K562 (cell line): Measurements from ENCODE around the gene NRGN. TPM values are rescaled to one million over a fixed set of nuclear protein-coding genes. Genes with fewer than 3 reads are reported as not detected.

ENCODE experiments used
- DEAF1 ChIP-seq: fragments of 450-650 bp; formaldehyde crosslinking; IDR thresholded peaks from 2 replicates; pipeline ENCODE4 v1.4.0; 2020; ENCODE audit warnings: mild to moderate bottlenecking, moderate library complexity
- GMEB1 ChIP-seq: fragments of 250-450 bp; sonication (Bioruptor Pico); IDR thresholded peaks from 2 replicates; pipeline ENCODE4 v1.4.0; 2020; ENCODE audit warnings: mild to moderate bottlenecking
- NFE2 ChIP-seq: IDR thresholded peaks from 2 replicates; pipeline ENCODE4 v1.6.1; 2014; ENCODE audit warnings: antibody characterized with exemption, low read depth
- SMAD4 ChIP-seq: fragments of 250-450 bp; sonication (Bioruptor Pico); conservative IDR thresholded peaks from 2 replicates; pipeline ENCODE4 v1.8.0; 2021; ENCODE audit warnings: inconsistent platforms, mild to moderate bottlenecking, moderate library complexity
- TOE1 ChIP-seq, 2 experiments: fragments of 450-650 bp in 1 of 2; sonication (generic) in 1 of 2; formaldehyde crosslinking in 1 of 2; IDR thresholded peaks; 2 replicates each; pipeline versions ENCODE4 v1.7.1 to v1.8.0; 2016 to 2022; ENCODE audit warnings: borderline replicate concordance in 2 of 2, mild to moderate bottlenecking in 2 of 2, antibody characterized with exemption in 1 of 2, inconsistent platforms in 1 of 2, low read depth in 1 of 2, missing genetic modification reagents in 1 of 2, moderate library complexity in 1 of 2
- ZFP30 ChIP-seq: fragments of 250-450 bp; sonication (Bioruptor Pico); IDR thresholded peaks from 2 replicates; pipeline ENCODE4 v1.8.0; 2022; ENCODE audit warnings: moderate library complexity, mild to moderate bottlenecking, inconsistent platforms, borderline replicate concordance
- ZNF274 ChIP-seq: IDR thresholded peaks from 2 replicates; pipeline ENCODE4 v1.6.1; 2011; ENCODE audit warnings: low read depth, mild to moderate bottlenecking, low read length, moderate library complexity, borderline replicate concordance
- ZNF511 ChIP-seq: sonication (generic); formaldehyde crosslinking; IDR thresholded peaks from 2 replicates; pipeline ENCODE4 v1.8.0; 2022; ENCODE audit warnings: mild to moderate bottlenecking, missing genetic modification reagents
- ZNF639 ChIP-seq, 2 experiments: fragments of 200-800 bp in 1 of 2; sonication (Bioruptor generic) in 1 of 2; sonication (generic) in 1 of 2; formaldehyde crosslinking in 1 of 2; IDR thresholded peaks in 1 of 2; conservative IDR thresholded peaks in 1 of 2; 2 replicates each; pipeline versions ENCODE4 v1.5.0 to v1.6.1; 2016 to 2020; ENCODE audit warnings: missing compliant biosample characterization in 1 of 2, missing genetic modification characterization in 1 of 2, missing genetic modification reagents in 1 of 2
- ZNF717 ChIP-seq: fragments of 250-450 bp; sonication (Bioruptor Pico); IDR thresholded peaks from 2 replicates; pipeline ENCODE4 v1.5.0; 2021
- polyA plus RNA-seq, 8 experiments: library from polyadenylated mRNA; depleted of rRNA in 4 of 8; stranded (reverse) in 5 of 8; unstranded in 3 of 8; fragments of >200 nt; fragmentation: Nextera tagmentation in 2 of 8; fragmentation: Illumina TruSeq in 1 of 8; extraction: Ambion mirVana in 2 of 8; extraction: Trizol in 1 of 8; gene quantifications; 2 replicates each; pipeline versions ENCODE4 v1.2.1 to v1.2.3, GENCODE V29; 2011 to 2014; ENCODE audit warnings: inconsistent platforms in 1 of 8, missing spikeins in 1 of 8
- total RNA-seq, 7 experiments: library from RNA; depleted of rRNA in 6 of 7; stranded (reverse); fragments of >200 nt in 6 of 7; fragmentation: Illumina TruSeq in 2 of 7; extraction: Trizol in 2 of 7; gene quantifications; 2 replicates each; pipeline versions ENCODE4 v1.2.1 to v1.2.3, GENCODE V29; 2011 to 2021; ENCODE audit warnings: low replicate concordance in 1 of 7

Gene NRGN
- total and polyA plus RNA-seq, 9 of the 15 experiments (the other 6 are each of a cell fraction or from before 2014, with no cell fraction given): 0.29 to 7.8 (median 3.5) TPM; not detected in 2

GRCh38 chr11:124763156-124763947, 23.6 kb downstream of the NRGN start (continued):
- no peak for TF ChIP-seq NFE2
- TF ChIP-seq ZNF639 (CRISPR knock-in tag; conservative IDR thresholded peaks at IDR 0.05 in 1 of 2, IDR thresholded peaks at IDR 0.05 in 1 of 2): no peak
- TF ChIP-seq DEAF1 (CRISPR knock-in tag): 0 out of 2 replicates have a peak, but pooled peaks have one; percentile 26
- no peak for TF ChIP-seq SMAD4 (CRISPR knock-in tag)
- TF ChIP-seq ZNF717 (CRISPR knock-in tag): no peak
- 0 out of 2 replicates have a peak, but pooled peaks have one; percentile 26 for TF ChIP-seq TOE1 (IDR thresholded peaks at IDR 0.05; ENCODE audit: borderline replicate concordance)
- no peak for TF ChIP-seq TOE1 (CRISPR knock-in tag; IDR thresholded peaks at IDR 0.05; ENCODE audit: borderline replicate concordance, low read depth)
- TF ChIP-seq ZFP30: no peak
- TF ChIP-seq GMEB1 (CRISPR knock-in tag): no peak
- no peak for TF ChIP-seq ZNF511 (CRISPR knock-in tag)
- no peak for TF ChIP-seq ZNF274
